GM13977 (cell line): Measurements from ENCODE around the gene EMILIN3.

ENCODE experiments used
- DNase-seq: peaks from one replicate; pipeline ENCODE4 v3.0.0; 2012; ENCODE audit warnings: low spot score
- in situ Hi-C: fragments of 300-500 bp; cut with MboI; formaldehyde crosslinking; loops from one replicate; pipeline ENCODE4 v1.12.0; 2022; ENCODE audit warnings: low sequenced_read_pairs, low pct_unique_long_range_greater_than_20kb, mixed read lengths, inconsistent platforms; ENCODE audit not compliant: unreplicated experiment
- TF ChIP-seq, protein P1 (sequence below): IDR thresholded peaks from 2 replicates; pipeline ENCODE4 v1.5.1; 2012; ENCODE audit warnings: mild to moderate bottlenecking, control low read depth; ENCODE audit not compliant: insufficient read depth; ENCODE audit errors: extremely low read depth, missing control alignments

Gene EMILIN3

DNA sequence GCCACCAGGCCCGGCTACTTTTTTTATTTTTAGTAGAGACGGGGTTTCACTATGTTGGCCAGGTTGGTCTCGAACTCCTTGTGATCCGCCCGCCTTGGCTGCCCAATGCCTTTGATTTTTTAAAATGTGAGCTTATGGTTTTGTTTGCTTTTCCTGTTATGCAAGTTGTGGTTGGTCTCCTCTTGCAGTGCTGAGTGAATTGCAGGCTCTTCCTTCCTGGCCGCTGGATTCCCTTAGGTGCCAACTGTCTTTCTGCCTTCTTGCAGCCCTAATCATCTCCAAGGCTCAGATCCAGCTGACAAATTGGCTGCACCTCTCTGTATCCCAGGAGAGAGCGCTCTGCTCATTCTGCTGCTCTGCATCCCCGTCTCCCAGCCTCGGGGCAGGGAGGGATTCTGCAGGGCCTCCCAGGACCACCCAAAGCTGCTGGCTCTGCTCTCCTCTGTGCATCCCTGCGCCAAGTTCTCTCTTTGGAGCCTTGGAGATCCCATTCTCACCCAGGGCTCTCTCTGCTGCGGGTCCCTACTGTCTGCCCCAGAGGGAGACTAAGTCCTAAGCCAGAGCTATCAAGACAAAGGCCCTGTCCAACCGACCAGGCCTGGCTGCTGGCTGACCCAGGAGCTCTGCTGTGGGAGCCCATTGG is 14.1 kb upstream of the EMILIN3 start:
- TF ChIP-seq, protein P1, sequence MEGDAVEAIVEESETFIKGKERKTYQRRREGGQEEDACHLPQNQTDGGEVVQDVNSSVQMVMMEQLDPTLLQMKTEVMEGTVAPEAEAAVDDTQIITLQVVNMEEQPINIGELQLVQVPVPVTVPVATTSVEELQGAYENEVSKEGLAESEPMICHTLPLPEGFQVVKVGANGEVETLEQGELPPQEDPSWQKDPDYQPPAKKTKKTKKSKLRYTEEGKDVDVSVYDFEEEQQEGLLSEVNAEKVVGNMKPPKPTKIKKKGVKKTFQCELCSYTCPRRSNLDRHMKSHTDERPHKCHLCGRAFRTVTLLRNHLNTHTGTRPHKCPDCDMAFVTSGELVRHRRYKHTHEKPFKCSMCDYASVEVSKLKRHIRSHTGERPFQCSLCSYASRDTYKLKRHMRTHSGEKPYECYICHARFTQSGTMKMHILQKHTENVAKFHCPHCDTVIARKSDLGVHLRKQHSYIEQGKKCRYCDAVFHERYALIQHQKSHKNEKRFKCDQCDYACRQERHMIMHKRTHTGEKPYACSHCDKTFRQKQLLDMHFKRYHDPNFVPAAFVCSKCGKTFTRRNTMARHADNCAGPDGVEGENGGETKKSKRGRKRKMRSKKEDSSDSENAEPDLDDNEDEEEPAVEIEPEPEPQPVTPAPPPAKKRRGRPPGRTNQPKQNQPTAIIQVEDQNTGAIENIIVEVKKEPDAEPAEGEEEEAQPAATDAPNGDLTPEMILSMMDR = no peak
- in situ Hi-C loops = no loop called here
- no peak for DNase-seq

DNA sequence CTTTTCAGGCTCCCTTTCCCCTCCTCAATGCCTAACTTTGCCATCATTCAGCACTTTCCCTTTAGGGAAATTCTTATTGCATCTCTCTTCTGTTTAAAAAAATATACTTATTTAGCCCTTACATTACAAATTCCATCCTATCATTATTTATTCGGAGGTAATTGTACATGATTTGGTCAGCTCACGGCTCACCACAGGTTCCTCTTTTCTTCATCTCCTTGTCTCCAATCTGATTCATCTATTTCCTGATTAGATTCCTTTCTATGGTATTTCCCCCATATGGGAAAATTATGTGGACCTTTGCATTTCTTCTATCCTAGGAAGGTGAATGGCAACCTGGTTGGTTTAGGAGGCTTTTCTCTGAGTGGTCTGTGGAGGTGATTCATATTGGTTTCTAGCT is 12.9 kb upstream of the EMILIN3 start:
- TF ChIP-seq, protein P1 = no peak
- DNase-seq = no peak
- in situ Hi-C loops = no loop called here

DNA sequence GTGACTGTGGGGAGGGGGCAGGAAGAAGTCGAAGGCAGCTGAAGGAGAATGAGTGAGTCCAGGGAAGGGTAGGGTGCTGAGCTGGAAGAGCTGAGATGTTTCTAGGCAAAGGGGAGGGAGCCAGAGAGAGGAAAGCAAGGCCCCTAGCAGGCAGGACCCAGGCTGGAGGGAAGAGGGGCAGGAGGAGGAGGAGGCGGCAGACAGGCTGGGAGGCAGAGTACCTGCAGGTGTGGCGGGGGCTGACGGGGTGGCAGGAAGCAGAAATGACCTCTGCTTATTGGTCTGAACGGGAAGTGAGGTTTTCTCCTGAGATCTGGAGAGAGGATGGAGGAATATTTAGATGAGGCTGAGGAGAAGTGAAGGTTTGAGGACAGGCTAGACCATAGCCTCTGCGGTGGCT is 10.7 kb upstream of the EMILIN3 start:
- in situ Hi-C loops = no loop called here
- TF ChIP-seq, protein P1 = no peak
- no peak for DNase-seq

DNA sequence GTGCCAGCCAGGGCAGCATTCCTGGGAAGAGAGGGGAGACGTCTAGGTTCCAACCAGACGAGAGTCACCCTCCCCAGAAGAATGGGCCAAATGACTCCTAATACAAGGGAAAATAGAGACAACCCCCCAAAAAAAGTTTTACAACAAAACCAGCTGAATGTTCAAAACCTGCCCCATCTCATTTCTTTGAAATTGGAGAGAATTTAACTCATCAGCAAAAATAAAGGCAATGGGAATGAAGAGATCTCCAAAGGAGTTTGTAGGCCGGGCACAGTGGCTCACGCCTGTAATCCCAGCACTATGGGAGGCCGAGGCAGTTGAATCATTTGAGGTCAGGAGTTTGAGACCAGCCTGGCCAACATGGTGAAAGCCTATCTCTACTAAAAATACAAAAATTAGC is 9.7 kb upstream of the EMILIN3 start:
- TF ChIP-seq, protein P1 = no peak
- DNase-seq = no peak
- in situ Hi-C loops = no loop called here

DNA sequence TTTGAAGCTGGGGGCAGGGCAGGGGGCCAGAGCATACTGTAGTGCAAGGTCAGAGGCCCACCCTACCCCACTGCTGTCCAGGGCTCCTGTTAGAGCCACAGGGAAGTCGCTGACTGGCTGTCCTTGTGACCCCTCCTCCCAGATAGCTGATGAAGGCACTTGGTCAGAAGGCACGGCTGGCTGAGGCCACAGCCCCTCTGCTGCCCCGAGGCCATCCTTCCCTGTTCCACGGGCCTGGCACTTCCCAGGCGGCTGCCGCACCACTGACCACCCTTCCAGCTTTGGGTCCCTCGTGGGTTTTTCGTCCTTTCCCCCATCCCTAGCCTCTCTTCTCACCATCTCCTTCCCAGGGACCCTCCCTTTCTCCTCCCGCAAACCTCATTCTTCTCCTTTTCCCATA is 9.2 kb upstream of the EMILIN3 start:
- TF ChIP-seq, protein P1 = no peak
- in situ Hi-C loops = no loop called here
- no peak for DNase-seq

DNA sequence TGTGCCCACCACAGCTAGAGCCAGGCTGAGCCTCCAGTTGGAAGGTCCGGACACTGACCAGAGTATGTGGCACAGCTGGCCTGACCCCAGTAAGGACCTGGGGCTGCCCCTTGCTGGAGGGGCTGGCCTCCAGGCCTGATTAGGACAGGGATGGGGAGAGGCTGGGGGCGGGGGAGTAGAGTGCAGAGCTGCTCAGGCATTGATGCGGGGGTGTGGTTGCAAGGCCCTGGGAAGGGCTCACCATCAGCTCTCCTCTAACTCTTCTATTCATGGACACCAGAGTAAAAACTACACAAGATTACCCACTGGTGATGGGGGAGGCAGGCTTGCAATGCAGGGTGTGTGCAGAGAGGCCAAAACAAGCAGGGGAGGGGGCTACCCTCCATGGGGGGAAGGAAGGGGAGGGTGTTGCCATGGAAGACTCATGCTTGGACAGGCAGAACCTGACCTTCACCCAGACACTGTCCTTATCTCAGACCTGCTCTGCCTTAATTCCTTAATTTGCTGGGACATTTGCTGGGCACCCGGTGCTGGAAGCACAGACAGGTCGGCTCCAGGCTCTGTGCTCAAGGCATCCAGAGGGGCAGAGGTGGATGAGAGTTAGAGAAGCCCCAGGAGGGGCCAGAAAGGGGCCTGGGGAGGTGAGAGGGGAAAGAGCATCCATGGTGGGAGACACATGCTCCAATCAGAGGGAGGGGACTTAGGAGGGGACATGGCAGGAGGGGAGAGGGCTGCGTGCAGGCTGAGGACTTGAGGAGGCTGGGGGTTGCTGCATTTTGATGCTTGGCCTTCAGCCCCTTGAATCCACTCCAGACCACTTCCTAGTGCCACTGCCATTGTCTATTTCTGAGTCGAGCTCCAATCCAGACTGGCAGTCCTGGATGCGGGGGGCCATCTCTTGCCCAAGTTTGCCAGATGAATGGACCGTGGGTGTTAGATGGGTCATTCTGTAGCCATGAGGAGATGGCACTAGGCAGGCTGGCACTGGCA is 7.6 kb upstream of the EMILIN3 start:
- in situ Hi-C loops = no loop called here
- no peak for DNase-seq
- TF ChIP-seq, protein P1 = no peak
